ENCODE results near the gene RALGAPA1.
"Not testable (repeated sequence)": the region's sequence is repeated elsewhere in the genome, so short reads cannot be mapped to it uniquely, and the experiment has no call there.

The RALGAPA1 gene

GRCh38 chr14:35689000-35689460 is 120.1 kb downstream of the RALGAPA1 start:
- H3K4me1 ChIP-seq (ENCODE audit: control insufficient read depth in 1 of 2, insufficient read depth in 2 of 2, low read length in 2 of 2): no peaks in the 10 kb centered on the region
- H3K9me3 ChIP-seq (ENCODE audit: control insufficient read depth in 1 of 2, low read length in 2 of 2): no peaks in the 10 kb centered on the region
- no peaks in the 10 kb centered on the region for H3K27me3 ChIP-seq (ENCODE audit: low read depth, low read length)
- peaks cover 14 to 18% of the 10 kb centered on the region in 2 donors for H3K36me3 ChIP-seq (ENCODE audit: control insufficient read depth in 1 of 2, insufficient read depth in 2 of 2, low read length in 2 of 2)
- no peak overlapping the region for H3K27ac ChIP-seq (ENCODE audit: low read length)
- H3K4me3 ChIP-seq (ENCODE audit: low read depth in 1 of 2, low read length in 2 of 2): no peak overlapping the region

- H3K27ac ChIP-seq (ENCODE audit: low read length): no peak overlapping the region
- H3K27me3 ChIP-seq (ENCODE audit: low read depth, low read length): no peaks in the 10 kb centered on the region
- no peaks in the 10 kb centered on the region for H3K9me3 ChIP-seq (ENCODE audit: control insufficient read depth in 1 of 2, low read length in 2 of 2)
- peaks cover 14 to 19% of the 10 kb centered on the region in 2 donors for H3K36me3 ChIP-seq (ENCODE audit: control insufficient read depth in 1 of 2, insufficient read depth in 2 of 2, low read length in 2 of 2)
- H3K4me1 ChIP-seq (ENCODE audit: control insufficient read depth in 1 of 2, insufficient read depth in 2 of 2, low read length in 2 of 2): no peaks in the 10 kb centered on the region
- no peak overlapping the region for H3K4me3 ChIP-seq (ENCODE audit: low read depth in 1 of 2, low read length in 2 of 2)
Observed at GRCh38 chr14:35688126-35688826, 120.8 kb downstream of the RALGAPA1 start.

GRCh38 chr14:35687335-35687939 is 121.7 kb downstream of the RALGAPA1 start:
- peaks cover 19% of the 10 kb centered on the region in 2 donors for H3K36me3 ChIP-seq (ENCODE audit: control insufficient read depth in 1 of 2, insufficient read depth in 2 of 2, low read length in 2 of 2)
- H3K4me3 ChIP-seq (ENCODE audit: low read depth in 1 of 2, low read length in 2 of 2): no peak overlapping the region
- no peaks in the 10 kb centered on the region for H3K27me3 ChIP-seq (ENCODE audit: low read depth, low read length)
- no peak overlapping the region for H3K27ac ChIP-seq (ENCODE audit: low read length)
- H3K4me1 ChIP-seq (ENCODE audit: control insufficient read depth in 1 of 2, insufficient read depth in 2 of 2, low read length in 2 of 2): no peaks in the 10 kb centered on the region
- H3K9me3 ChIP-seq (ENCODE audit: control insufficient read depth in 1 of 2, low read length in 2 of 2): no peaks in the 10 kb centered on the region

GRCh38 chr14:35683688-35684087 is 125.4 kb downstream of the RALGAPA1 start:
- H3K4me1 ChIP-seq (ENCODE audit: control insufficient read depth in 1 of 2, insufficient read depth in 2 of 2, low read length in 2 of 2); H3K27me3 ChIP-seq (ENCODE audit: low read depth, low read length); H3K4me3 ChIP-seq (ENCODE audit: low read depth in 1 of 2, low read length in 2 of 2); H3K9me3 ChIP-seq (ENCODE audit: control insufficient read depth in 1 of 2, low read length in 2 of 2); H3K27ac ChIP-seq (ENCODE audit: low read length): not testable (repeated sequence)
- peaks cover 9 to 19% of the 10 kb centered on the region in 2 donors for H3K36me3 ChIP-seq (ENCODE audit: control insufficient read depth in 1 of 2, insufficient read depth in 2 of 2, low read length in 2 of 2)

GRCh38 chr14:35682802-35683201 is 126.3 kb downstream of the RALGAPA1 start:
- Histone ChIP-seq H3K9me3 (ENCODE audit: control insufficient read depth in 1 of 2, low read length in 2 of 2) (no peaks in the 10 kb centered on the region), H3K27me3 (ENCODE audit: low read depth, low read length) (no peaks in the 10 kb centered on the region), H3K36me3 (ENCODE audit: control insufficient read depth in 1 of 2, insufficient read depth in 2 of 2, low read length in 2 of 2) (peaks cover 8 to 18% of the 10 kb centered on the region in 2 donors), H3K27ac (ENCODE audit: low read length) (no peak overlapping the region), H3K4me1 (ENCODE audit: control insufficient read depth in 1 of 2, insufficient read depth in 2 of 2, low read length in 2 of 2) (no peaks in the 10 kb centered on the region), H3K4me3 (ENCODE audit: low read depth in 1 of 2, low read length in 2 of 2) (no peak overlapping the region)

- Histone ChIP-seq H3K27me3 (ENCODE audit: low read depth, low read length) (no peaks in the 10 kb centered on the region), H3K9me3 (ENCODE audit: control insufficient read depth in 1 of 2, low read length in 2 of 2) (no peaks in the 10 kb centered on the region), H3K4me1 (ENCODE audit: control insufficient read depth in 1 of 2, insufficient read depth in 2 of 2, low read length in 2 of 2) (no peaks in the 10 kb centered on the region), H3K27ac (ENCODE audit: low read length) (no peak overlapping the region), H3K4me3 (ENCODE audit: low read depth in 1 of 2, low read length in 2 of 2) (no peak overlapping the region), H3K36me3 (ENCODE audit: control insufficient read depth in 1 of 2, insufficient read depth in 2 of 2, low read length in 2 of 2) (peaks cover 20 to 41% of the 10 kb centered on the region in 2 donors)
Observed at GRCh38 chr14:35678403-35679028, 130.6 kb downstream of the RALGAPA1 start.

GRCh38 chr14:35669782-35670181 is 139.3 kb downstream of the RALGAPA1 start:
- no peak overlapping the region for H3K4me3 ChIP-seq (ENCODE audit: low read depth in 1 of 2, low read length in 2 of 2)
- H3K4me1 ChIP-seq (ENCODE audit: control insufficient read depth in 1 of 2, insufficient read depth in 2 of 2, low read length in 2 of 2): no peaks in the 10 kb centered on the region
- H3K27me3 ChIP-seq (ENCODE audit: low read depth, low read length): no peaks in the 10 kb centered on the region
- no peak overlapping the region for H3K27ac ChIP-seq (ENCODE audit: low read length)
- H3K9me3 ChIP-seq (ENCODE audit: control insufficient read depth in 1 of 2, low read length in 2 of 2): no peaks in the 10 kb centered on the region
- H3K36me3 ChIP-seq (ENCODE audit: control insufficient read depth in 1 of 2, insufficient read depth in 2 of 2, low read length in 2 of 2): peaks cover 13 to 18% of the 10 kb centered on the region in 2 donors

- H3K9me3 ChIP-seq (ENCODE audit: control insufficient read depth in 1 of 2, low read length in 2 of 2): no peaks in the 10 kb centered on the region
- H3K27me3 ChIP-seq (ENCODE audit: low read depth, low read length): no peaks in the 10 kb centered on the region
- H3K36me3 ChIP-seq (ENCODE audit: control insufficient read depth in 1 of 2, insufficient read depth in 2 of 2, low read length in 2 of 2): peaks cover 12 to 27% of the 10 kb centered on the region in 2 donors
- H3K4me1 ChIP-seq (ENCODE audit: control insufficient read depth in 1 of 2, insufficient read depth in 2 of 2, low read length in 2 of 2): no peaks in the 10 kb centered on the region
- no peak overlapping the region for H3K27ac ChIP-seq (ENCODE audit: low read length)
- no peak overlapping the region for H3K4me3 ChIP-seq (ENCODE audit: low read depth in 1 of 2, low read length in 2 of 2)
Observed at GRCh38 chr14:35666429-35667043, 142.6 kb downstream of the RALGAPA1 start.

- peaks cover 7 to 31% of the 10 kb centered on the region in 2 donors for H3K36me3 ChIP-seq (ENCODE audit: control insufficient read depth in 1 of 2, insufficient read depth in 2 of 2, low read length in 2 of 2)
Observed at GRCh38 chr14:35661875-35662274, 147.2 kb downstream of the RALGAPA1 start.

GRCh38 chr14:35653045-35653444 is 156.1 kb downstream of the RALGAPA1 start:
- Histone ChIP-seq H3K9me3 (ENCODE audit: control insufficient read depth in 1 of 2, low read length in 2 of 2) (no peaks in the 10 kb centered on the region), H3K27ac (ENCODE audit: low read length) (no peak overlapping the region), H3K36me3 (ENCODE audit: control insufficient read depth in 1 of 2, insufficient read depth in 2 of 2, low read length in 2 of 2) (peaks cover 16 to 19% of the 10 kb centered on the region in 2 donors)

More at GRCh38 chr14:35661875-35662274, 147.2 kb downstream of the RALGAPA1 start:
- no peaks in the 10 kb centered on the region for H3K4me1 ChIP-seq (ENCODE audit: control insufficient read depth in 1 of 2, insufficient read depth in 2 of 2, low read length in 2 of 2)
- H3K27me3 ChIP-seq (ENCODE audit: low read depth, low read length): no peaks in the 10 kb centered on the region
- no peak overlapping the region for H3K4me3 ChIP-seq (ENCODE audit: low read depth in 1 of 2, low read length in 2 of 2)
- H3K9me3 ChIP-seq (ENCODE audit: control insufficient read depth in 1 of 2, low read length in 2 of 2): no peaks in the 10 kb centered on the region
- no peak overlapping the region for H3K27ac ChIP-seq (ENCODE audit: low read length)

GRCh38 chr14:35643513-35643912 is 165.6 kb downstream of the RALGAPA1 start:
- H3K36me3 ChIP-seq (ENCODE audit: control insufficient read depth in 1 of 2, insufficient read depth in 2 of 2, low read length in 2 of 2): peaks cover 4 to 64% of the 10 kb centered on the region in 2 donors
- H3K9me3 ChIP-seq (ENCODE audit: control insufficient read depth in 1 of 2, low read length in 2 of 2): peaks cover 0 to 2% of the 10 kb centered on the region in 2 donors
- H3K4me3 ChIP-seq (ENCODE audit: low read depth in 1 of 2, low read length in 2 of 2): no peak overlapping the region
- no peak overlapping the region for H3K27ac ChIP-seq (ENCODE audit: low read length)
- no peaks in the 10 kb centered on the region for H3K27me3 ChIP-seq (ENCODE audit: low read depth, low read length)
- no peaks in the 10 kb centered on the region for H3K4me1 ChIP-seq (ENCODE audit: control insufficient read depth in 1 of 2, insufficient read depth in 2 of 2, low read length in 2 of 2)

More at GRCh38 chr14:35653045-35653444, 156.1 kb downstream of the RALGAPA1 start:
- Histone ChIP-seq H3K4me1 (ENCODE audit: control insufficient read depth in 1 of 2, insufficient read depth in 2 of 2, low read length in 2 of 2) (no peaks in the 10 kb centered on the region), H3K4me3 (ENCODE audit: low read depth in 1 of 2, low read length in 2 of 2) (no peak overlapping the region), H3K27me3 (ENCODE audit: low read depth, low read length) (no peaks in the 10 kb centered on the region)

All from muscle layer of duodenum (tissue), 2 donors.